ENCODE measurements around the gene FAM169A. TPM values are rescaled to one million over a fixed set of nuclear protein-coding genes. Genes with fewer than 3 reads are reported as not detected.

FAM169A gene
- total RNA-seq, 5 donors from 2014 or later (not counting 1 experiment from before 2014, with no cell fraction given): 12.5 to 15.9 (median 12.6) TPM

DNA sequence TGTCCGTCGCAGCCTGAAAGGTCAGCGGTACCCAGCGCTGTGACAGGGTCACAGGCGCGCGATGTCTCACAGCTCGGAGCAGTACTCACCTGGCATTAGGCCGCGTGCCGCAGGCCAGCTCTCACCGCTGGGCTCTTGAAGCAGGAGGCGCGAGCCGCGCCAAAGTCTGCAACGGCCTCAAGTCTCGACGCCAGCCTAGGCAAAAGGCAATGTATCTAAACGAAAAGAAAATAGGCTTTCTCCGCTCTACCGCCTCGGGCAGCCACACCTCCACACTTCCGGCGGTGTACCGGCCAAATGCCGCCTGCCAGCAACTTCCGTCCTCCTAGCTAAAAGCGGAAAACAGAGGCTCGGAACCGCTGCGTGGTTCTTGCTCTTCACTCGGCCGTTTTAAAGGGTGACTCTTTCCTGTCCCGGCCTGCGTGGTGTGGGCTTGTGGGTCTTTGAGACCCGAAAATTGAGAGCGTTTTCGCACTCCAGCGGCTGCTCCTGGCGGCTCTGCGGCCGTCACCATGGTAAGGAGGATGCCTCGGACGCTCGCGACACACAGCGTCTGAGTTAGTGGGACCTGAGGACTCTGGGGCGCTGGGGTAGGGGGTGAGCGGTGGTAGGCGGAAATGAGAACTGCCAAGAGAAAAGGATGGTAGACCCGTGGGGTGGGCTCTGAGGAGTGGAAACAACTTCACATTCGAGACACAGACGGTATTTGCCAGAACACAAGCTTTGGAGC is 99.2 kb downstream of the FAM169A start, which contains the start of the genes GFM2 and NSA2:
TSS of gene GFM2 (minus strand) at position 269 of the 730 bp plus-strand sequence. CDS start 3,375 bp downstream, outside the sequence.
TSS of gene NSA2 (plus strand) at position 401 of the 730 bp plus-strand sequence. CDS start at position 513, 112 bp downstream.
- ChIA-PET POLR2A (interaction anchor here in 1 of 2 donors (0.6 kb wide), 1 partner anchor 570 kb away, joined by 3 read pairs; the partner anchor contains the start of gene HMGCR), CTCF (interaction anchor here (0.9 to 1.3 kb wide), 3 partner anchors 82 to 570 kb away, joined by 3 read pairs; partner anchors contain the start of genes HEXB (in 1 of the 2) and HMGCR (in 1 of the 2))
- DNase-seq (peak; percentile 85 to 96 (median 91)), ATAC-seq (replicated peaks in 1 of 4) (peak; percentile 91 to 93 (median 92))
- Histone ChIP-seq H3K27ac (ENCODE audit: low read length) (peak within 1 kb of the TSS; percentile 54), H3K4me3 (ENCODE audit: control insufficient read depth in 1 of 2, extremely low read depth in 1 of 2, low read length in 1 of 2) (peak within 1 kb of the TSS; percentile 76 to 96), H3K9me3 (no peaks in the 10 kb centered on the region), H3K4me1 (ENCODE audit: control insufficient read depth in 1 of 2, extremely low read depth in 1 of 2, insufficient read depth in 2 of 2, low read length in 2 of 2) (peaks cover 23 to 25% of the 10 kb centered on the region in 2 experiments), H3K36me3 (ENCODE audit: control insufficient read depth in 2 of 2, extremely low read depth in 1 of 2, insufficient read depth in 1 of 2, low read length in 1 of 2) (peaks cover 0 to 26% of the 10 kb centered on the region in 2 donors), H3K27me3 (replicated peaks in 1 of 2; ENCODE audit: control insufficient read depth in 2 of 2, extremely low read depth in 1 of 2, insufficient read depth in 2 of 2, low read length in 1 of 2) (no peaks in the 10 kb centered on the region)
- WGBS (ENCODE audit: insufficient coverage): under 1% methylated on average over 51 of the region's 54 CpGs
- Mint-ChIP-seq H3K4me3 (peak within 1 kb of the TSS; percentile 99 to 100 (median 99)), H3K27me3 (no peaks in the 10 kb centered on the region), H3K36me3 (peaks cover 20% of the 10 kb centered on the region), H3K9me3 (no peaks in the 10 kb centered on the region), H3K27ac (peak within 1 kb of the TSS; percentile 94 to 97), H3K4me1 (peaks cover 23 to 53% (median 49%) of the 10 kb centered on the region in 3 donors)

DNA sequence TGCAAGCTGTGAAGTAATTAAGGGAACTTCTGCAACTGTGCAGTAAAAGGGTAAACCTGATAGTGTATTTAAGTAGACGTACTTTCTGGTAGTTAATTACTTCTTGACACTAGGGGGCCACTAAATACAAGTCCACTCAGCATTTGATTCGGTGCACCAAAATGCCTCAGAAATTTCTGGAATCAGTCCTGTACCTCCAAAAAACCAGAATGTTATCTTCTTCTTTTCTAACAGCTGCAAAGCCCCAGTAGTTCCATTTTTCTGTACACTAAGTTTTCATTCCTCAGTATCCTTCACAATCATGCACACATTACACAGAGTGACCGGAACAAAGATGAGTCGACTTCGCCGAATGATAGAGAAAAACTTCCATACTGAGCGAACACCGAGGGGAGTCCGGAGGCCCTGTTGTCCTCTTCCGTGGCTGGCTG is 99.8 kb downstream of the FAM169A start:
- peaks cover 23 to 25% of the 10 kb centered on the region in 2 experiments for H3K4me1 ChIP-seq (ENCODE audit: control insufficient read depth in 1 of 2, extremely low read depth in 1 of 2, insufficient read depth in 2 of 2, low read length in 2 of 2)
- POLR2A ChIA-PET: no interaction called here
- H3K4me3 ChIP-seq (ENCODE audit: control insufficient read depth in 1 of 2, extremely low read depth in 1 of 2, low read length in 1 of 2): peak overlapping the region; percentile 76 to 96
- ATAC-seq (replicated peaks in 1 of 4) (peak; percentile 53 to 63 (median 60)), DNase-seq (peak in 10 of 35 experiments; percentile 3 to 72 (median 13))
- Mint-ChIP-seq H3K9me3 (no peaks in the 10 kb centered on the region), H3K4me1 (peaks cover 23 to 58% (median 51%) of the 10 kb centered on the region in 3 donors), H3K36me3 (peaks cover 26% of the 10 kb centered on the region), H3K27ac (peak overlapping the region; percentile 94 to 97), H3K4me3 (peak overlapping the region; percentile 99 to 100 (median 99)), H3K27me3 (no peaks in the 10 kb centered on the region)
- peaks cover 0 to 31% of the 10 kb centered on the region in 2 donors for H3K36me3 ChIP-seq (ENCODE audit: control insufficient read depth in 2 of 2, extremely low read depth in 1 of 2, insufficient read depth in 1 of 2, low read length in 1 of 2)
- WGBS (ENCODE audit: insufficient coverage): 2% methylated on average over 9 of the region's 10 CpGs
- CTCF ChIA-PET: interaction anchor here (0.8 to 1.3 kb wide), 3 partner anchors 81 to 570 kb away, joined by 3 to 5 read pairs (median 3); partner anchors contain the start of genes HEXB (in 1 of the 2) and HMGCR (in 1 of the 2)
- H3K9me3 ChIP-seq: no peaks in the 10 kb centered on the region
- peak overlapping the region; percentile 54 for H3K27ac ChIP-seq (ENCODE audit: low read length)
- no peaks in the 10 kb centered on the region for H3K27me3 ChIP-seq (replicated peaks in 1 of 2; ENCODE audit: control insufficient read depth in 2 of 2, extremely low read depth in 1 of 2, insufficient read depth in 2 of 2, low read length in 1 of 2)

DNA sequence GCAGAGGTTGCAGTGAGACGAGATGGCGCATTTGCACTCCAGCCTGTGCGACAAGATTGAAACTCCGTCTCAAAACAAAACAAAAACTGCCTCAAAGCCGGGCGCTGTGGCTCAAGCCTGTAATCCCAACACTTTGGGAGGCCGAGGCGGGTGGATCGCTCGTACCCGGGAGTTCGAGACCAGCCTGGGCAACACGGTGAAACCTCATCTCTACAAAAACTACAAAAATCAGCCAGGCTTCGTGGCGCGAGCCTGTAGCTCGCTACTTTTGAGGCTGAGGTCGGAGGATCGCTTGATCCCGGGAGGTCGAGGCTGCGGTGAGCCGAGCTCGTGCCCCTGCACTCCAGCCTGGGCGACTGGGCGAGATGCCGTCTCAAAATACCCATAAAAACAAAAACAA is 100.3 kb downstream of the FAM169A start:
- Histone ChIP-seq H3K4me3 (ENCODE audit: control insufficient read depth in 1 of 2, extremely low read depth in 1 of 2, low read length in 1 of 2) (peak overlapping the region; percentile 76 to 96), H3K27ac (ENCODE audit: low read length) (no peak overlapping the region), H3K4me1 (ENCODE audit: control insufficient read depth in 1 of 2, extremely low read depth in 1 of 2, insufficient read depth in 2 of 2, low read length in 2 of 2) (peaks cover 23 to 25% of the 10 kb centered on the region in 2 experiments), H3K27me3 (replicated peaks in 1 of 2; ENCODE audit: control insufficient read depth in 2 of 2, extremely low read depth in 1 of 2, insufficient read depth in 2 of 2, low read length in 1 of 2) (no peaks in the 10 kb centered on the region), H3K9me3 (no peaks in the 10 kb centered on the region), H3K36me3 (ENCODE audit: control insufficient read depth in 2 of 2, extremely low read depth in 1 of 2, insufficient read depth in 1 of 2, low read length in 1 of 2) (peaks cover 0 to 31% of the 10 kb centered on the region in 2 donors)
- 68% methylated on average over 17 of the region's 27 CpGs for WGBS (ENCODE audit: insufficient coverage)
- Mint-ChIP-seq H3K27me3 (no peaks in the 10 kb centered on the region), H3K27ac (no peak overlapping the region), H3K36me3 (peaks cover 27% of the 10 kb centered on the region), H3K4me1 (peaks cover 23 to 58% (median 54%) of the 10 kb centered on the region in 3 donors), H3K9me3 (no peaks in the 10 kb centered on the region), H3K4me3 (peak overlapping the region; percentile 99 to 100 (median 99))
- ChIA-PET CTCF (interaction anchor here (0.8 to 1.3 kb wide), 3 partner anchors 153 to 956 kb away, joined by 3 to 5 read pairs (median 3); partner anchors contain the start of gene HMGCR (in 1 of the 2)), POLR2A (no interaction called here)
- ATAC-seq (replicated peaks in 1 of 4): no peak
- DNase-seq: peak in 1 of 35 experiments; percentile 7

DNA sequence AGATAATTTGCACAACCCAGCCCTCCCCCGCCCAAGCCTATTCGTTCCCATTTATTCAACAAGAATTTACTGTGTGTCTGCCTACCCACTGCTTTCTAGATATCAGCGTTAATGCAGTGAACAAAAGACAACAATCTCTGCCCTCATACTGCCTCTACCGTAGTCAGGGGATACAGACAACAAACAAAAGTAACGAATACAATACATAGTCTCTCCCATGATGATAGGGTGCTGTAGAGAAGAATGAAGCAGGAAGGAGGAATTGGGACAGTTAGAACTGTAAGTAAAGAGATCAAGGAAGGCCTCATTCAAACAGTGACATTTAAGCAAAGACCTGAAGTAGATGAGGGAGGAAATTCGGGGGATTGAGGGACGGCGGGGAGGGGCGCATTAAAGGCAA is 101.0 kb downstream of the FAM169A start:
- Histone ChIP-seq H3K27ac (ENCODE audit: low read length) (no peak overlapping the region), H3K4me3 (ENCODE audit: control insufficient read depth in 1 of 2, extremely low read depth in 1 of 2, low read length in 1 of 2) (no peak overlapping the region), H3K27me3 (replicated peaks in 1 of 2; ENCODE audit: control insufficient read depth in 2 of 2, extremely low read depth in 1 of 2, insufficient read depth in 2 of 2, low read length in 1 of 2) (no peaks in the 10 kb centered on the region), H3K9me3 (no peaks in the 10 kb centered on the region), H3K4me1 (ENCODE audit: control insufficient read depth in 1 of 2, extremely low read depth in 1 of 2, insufficient read depth in 2 of 2, low read length in 2 of 2) (peaks cover 23 to 25% of the 10 kb centered on the region in 2 experiments), H3K36me3 (ENCODE audit: control insufficient read depth in 2 of 2, extremely low read depth in 1 of 2, insufficient read depth in 1 of 2, low read length in 1 of 2) (peaks cover 0 to 30% of the 10 kb centered on the region in 2 donors)
- H3K9me3 Mint-ChIP-seq: no peaks in the 10 kb centered on the region
- no peaks in the 10 kb centered on the region for H3K27me3 Mint-ChIP-seq
- 88% methylated on average over 3 of the region's 9 CpGs for WGBS (ENCODE audit: insufficient coverage)
- POLR2A ChIA-PET: interaction anchor here (0.6 to 0.7 kb wide), 2 partner anchors 19 to 463 kb away, joined by 6 to 8 read pairs; no protein-coding TSS in a partner anchor
- H3K4me1 Mint-ChIP-seq: peaks cover 30 to 59% (median 57%) of the 10 kb centered on the region in 3 donors
- no peak for ATAC-seq (replicated peaks in 1 of 4)
- CTCF ChIA-PET: interaction anchor here (0.6 to 0.8 kb wide), 3 partner anchors 44 to 981 kb away, joined by 3 to 5 read pairs (median 3); no protein-coding TSS in a partner anchor
- H3K4me3 Mint-ChIP-seq: peak overlapping the region; percentile 63 to 100 (median 99)
- H3K36me3 Mint-ChIP-seq: peaks cover 28% of the 10 kb centered on the region
- H3K27ac Mint-ChIP-seq: peak overlapping the region in 1 of 2 donors; percentile 41
- no peak for DNase-seq

DNA sequence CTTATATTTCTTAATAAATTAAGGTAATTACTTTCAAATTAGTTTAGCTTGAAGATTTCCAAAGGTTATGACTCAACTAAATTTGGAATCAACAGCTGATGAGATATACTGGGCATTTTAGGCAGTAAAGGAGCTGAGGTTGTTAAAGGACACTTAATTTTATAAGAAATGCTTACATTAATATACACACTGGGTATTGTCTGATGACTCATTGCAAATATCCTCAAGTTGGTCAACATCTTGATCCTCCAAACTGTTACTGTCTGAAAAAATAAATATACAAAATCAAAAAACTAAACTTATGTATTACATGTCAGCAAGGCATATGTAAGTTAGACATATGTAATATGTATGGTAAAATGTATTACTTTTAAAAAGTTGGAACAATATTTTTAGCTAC is 102.7 kb downstream of the FAM169A start:
- H3K27me3 ChIP-seq (replicated peaks in 1 of 2; ENCODE audit: control insufficient read depth in 2 of 2, extremely low read depth in 1 of 2, insufficient read depth in 2 of 2, low read length in 1 of 2): no peaks in the 10 kb centered on the region
- Mint-ChIP-seq H3K4me1 (peaks cover 32 to 56% (median 55%) of the 10 kb centered on the region in 3 donors), H3K9me3 (no peaks in the 10 kb centered on the region), H3K27me3 (no peaks in the 10 kb centered on the region), H3K4me3 (no peak overlapping the region), H3K36me3 (peaks cover 27% of the 10 kb centered on the region), H3K27ac (no peak overlapping the region)
- no peak overlapping the region for H3K4me3 ChIP-seq (ENCODE audit: control insufficient read depth in 1 of 2, extremely low read depth in 1 of 2, low read length in 1 of 2)
- H3K4me1 ChIP-seq (ENCODE audit: control insufficient read depth in 1 of 2, extremely low read depth in 1 of 2, insufficient read depth in 2 of 2, low read length in 2 of 2): peaks cover 23 to 25% of the 10 kb centered on the region in 2 experiments
- no peak overlapping the region for H3K27ac ChIP-seq (ENCODE audit: low read length)
- ChIA-PET POLR2A (interaction anchor here (0.6 kb wide), 3 partner anchors 20 to 612 kb away, joined by 3 to 4 read pairs (median 4); no protein-coding TSS in a partner anchor), CTCF (interaction anchor here in 1 of 2 donors (0.5 kb wide), 1 partner anchor 8 kb away, joined by 4 read pairs; no protein-coding TSS in a partner anchor)
- H3K36me3 ChIP-seq (ENCODE audit: control insufficient read depth in 2 of 2, extremely low read depth in 1 of 2, insufficient read depth in 1 of 2, low read length in 1 of 2): peaks cover 4 to 28% of the 10 kb centered on the region in 2 donors
- DNase-seq: no peak
- ATAC-seq (replicated peaks in 1 of 4): no peak
- no peaks in the 10 kb centered on the region for H3K9me3 ChIP-seq

DNA sequence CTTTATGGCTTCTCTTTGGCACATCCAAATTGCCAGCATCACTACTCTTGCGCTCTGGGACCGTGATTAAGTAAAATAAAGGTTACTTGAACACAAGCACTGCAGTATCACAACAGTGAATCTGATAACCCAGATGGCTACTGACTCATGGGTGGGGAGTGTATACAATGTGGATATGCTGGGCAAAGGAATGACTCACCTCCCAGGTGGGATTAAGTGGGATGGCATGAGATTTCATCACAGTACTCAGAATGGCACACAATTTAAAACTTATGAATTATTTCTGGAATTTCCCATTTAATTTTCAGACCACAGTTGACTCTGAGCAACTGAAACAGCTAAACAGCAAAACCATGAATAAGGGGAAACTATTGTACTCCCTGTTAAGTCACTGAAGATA is 103.6 kb downstream of the FAM169A start:
- H3K9me3 Mint-ChIP-seq: no peaks in the 10 kb centered on the region
- no peak overlapping the region for H3K27ac Mint-ChIP-seq
- no peaks in the 10 kb centered on the region for H3K27me3 ChIP-seq (replicated peaks in 1 of 2; ENCODE audit: control insufficient read depth in 2 of 2, extremely low read depth in 1 of 2, insufficient read depth in 2 of 2, low read length in 1 of 2)
- WGBS (ENCODE audit: insufficient coverage): no CpG with 5 or more reads among the region's 2 CpGs
- H3K27ac ChIP-seq (ENCODE audit: low read length): no peak overlapping the region
- ChIA-PET CTCF (no interaction called here), POLR2A (no interaction called here)
- no peaks in the 10 kb centered on the region for H3K9me3 ChIP-seq
- H3K4me3 Mint-ChIP-seq: no peak overlapping the region
- DNase-seq (no peak), ATAC-seq (replicated peaks in 1 of 4) (no peak)
- H3K4me1 ChIP-seq (ENCODE audit: control insufficient read depth in 1 of 2, extremely low read depth in 1 of 2, insufficient read depth in 2 of 2, low read length in 2 of 2): peaks cover 17% of the 10 kb centered on the region in 2 experiments
- peaks cover 8 to 36% of the 10 kb centered on the region in 2 donors for H3K36me3 ChIP-seq (ENCODE audit: control insufficient read depth in 2 of 2, extremely low read depth in 1 of 2, insufficient read depth in 1 of 2, low read length in 1 of 2)
- peaks cover 25 to 49% (median 47%) of the 10 kb centered on the region in 3 donors for H3K4me1 Mint-ChIP-seq
- peaks cover 34% of the 10 kb centered on the region for H3K36me3 Mint-ChIP-seq
- H3K4me3 ChIP-seq (ENCODE audit: control insufficient read depth in 1 of 2, extremely low read depth in 1 of 2, low read length in 1 of 2): no peak overlapping the region
- H3K27me3 Mint-ChIP-seq: no peaks in the 10 kb centered on the region
